ENCODE data around the gene ISG15. TPM values are rescaled to one million over a fixed set of nuclear protein-coding genes. Genes with fewer than 3 reads are reported as not detected.

ISG15 gene
- total RNA-seq, 6 experiments from 2014 or later: 38.4 to 89.1 (median 42.1) TPM

- no peaks in the 10 kb centered on the region; the same call in 1 of the 2 replicates for H3K4me1 Mint-ChIP-seq (ENCODE audit: low read depth)
- no peak overlapping the region for H3K27ac Mint-ChIP-seq
- no peak overlapping the region for H3K4me3 Mint-ChIP-seq
- TF ChIP-seq CTCF (IDR thresholded peaks at IDR 0.05): no peak
- no peaks in the 10 kb centered on the region for H3K9me3 Mint-ChIP-seq
- DNase-seq: no peak
- peaks cover 15% of the 10 kb centered on the region for H3K36me3 Mint-ChIP-seq (ENCODE audit: low read depth)
- peaks cover 10% of the 10 kb centered on the region for H3K27me3 Mint-ChIP-seq (ENCODE audit: insufficient read depth)
Observed at GRCh38 chr1:1043411-1043810, 30.1 kb downstream of the ISG15 start.

- no peak overlapping the region for H3K4me3 Mint-ChIP-seq
- no peak for DNase-seq
- peaks cover 15% of the 10 kb centered on the region for H3K36me3 Mint-ChIP-seq (ENCODE audit: low read depth)
- peaks cover 10% of the 10 kb centered on the region for H3K27me3 Mint-ChIP-seq (ENCODE audit: insufficient read depth)
- TF ChIP-seq CTCF (IDR thresholded peaks at IDR 0.05): no peak
- no peaks in the 10 kb centered on the region; the same call in 1 of the 2 replicates for H3K4me1 Mint-ChIP-seq (ENCODE audit: low read depth)
- no peak overlapping the region for H3K27ac Mint-ChIP-seq
- no peaks in the 10 kb centered on the region for H3K9me3 Mint-ChIP-seq
Observed at GRCh38 chr1:1043921-1044320, 30.6 kb downstream of the ISG15 start.

GRCh38 chr1:1044455-1045078 lies 31.3 kb downstream of the ISG15 start:
- H3K27ac Mint-ChIP-seq: no peak overlapping the region
- peaks cover 15% of the 10 kb centered on the region for H3K36me3 Mint-ChIP-seq (ENCODE audit: low read depth)
- H3K4me1 Mint-ChIP-seq (ENCODE audit: low read depth): no peaks in the 10 kb centered on the region; the same call in 1 of the 2 replicates
- H3K4me3 Mint-ChIP-seq: no peak overlapping the region
- no peak for TF ChIP-seq CTCF (IDR thresholded peaks at IDR 0.05)
- H3K27me3 Mint-ChIP-seq (ENCODE audit: insufficient read depth): peaks cover 10% of the 10 kb centered on the region
- no peaks in the 10 kb centered on the region for H3K9me3 Mint-ChIP-seq
- DNase-seq: no peak

- peaks cover 15% of the 10 kb centered on the region for H3K36me3 Mint-ChIP-seq (ENCODE audit: low read depth)
- no peaks in the 10 kb centered on the region for H3K9me3 Mint-ChIP-seq
- no peak overlapping the region for H3K27ac Mint-ChIP-seq
- DNase-seq: no peak
- TF ChIP-seq CTCF (IDR thresholded peaks at IDR 0.05): no peak
- H3K4me1 Mint-ChIP-seq (ENCODE audit: low read depth): no peaks in the 10 kb centered on the region
- H3K4me3 Mint-ChIP-seq: no peak overlapping the region
- H3K27me3 Mint-ChIP-seq (ENCODE audit: insufficient read depth): peaks cover 8% of the 10 kb centered on the region
Observed at GRCh38 chr1:1045129-1045528, 31.8 kb downstream of the ISG15 start.

- Mint-ChIP-seq H3K27ac (no peak overlapping the region), H3K9me3 (no peaks in the 10 kb centered on the region), H3K4me1 (ENCODE audit: low read depth) (no peaks in the 10 kb centered on the region), H3K27me3 (ENCODE audit: insufficient read depth) (peaks cover 8% of the 10 kb centered on the region), H3K36me3 (ENCODE audit: low read depth) (peaks cover 15% of the 10 kb centered on the region), H3K4me3 (no peak overlapping the region)
- DNase-seq: no peak
- TF ChIP-seq CTCF (IDR thresholded peaks at IDR 0.05): no peak
Observed at GRCh38 chr1:1046243-1046642, 32.9 kb downstream of the ISG15 start.

Measured in HFFc6 (cell line).